Smooth muscle cell of the pulmonary artery (primary cell): Measurements from ENCODE around the gene KCNA2. TPM values are rescaled to one million over a fixed set of nuclear protein-coding genes. Genes with fewer than 3 reads are reported as not detected.

ENCODE experiments used
- total RNA-seq: library from RNA; depleted of rRNA; stranded (reverse); fragments of >200 nt; gene quantifications from 2 replicates; pipeline ENCODE4 v1.2.3, GENCODE V29; 2014

The KCNA2 gene
- 0.07 TPM in 1 of 2 replicates, not detected in the other for total RNA-seq

DNA sequence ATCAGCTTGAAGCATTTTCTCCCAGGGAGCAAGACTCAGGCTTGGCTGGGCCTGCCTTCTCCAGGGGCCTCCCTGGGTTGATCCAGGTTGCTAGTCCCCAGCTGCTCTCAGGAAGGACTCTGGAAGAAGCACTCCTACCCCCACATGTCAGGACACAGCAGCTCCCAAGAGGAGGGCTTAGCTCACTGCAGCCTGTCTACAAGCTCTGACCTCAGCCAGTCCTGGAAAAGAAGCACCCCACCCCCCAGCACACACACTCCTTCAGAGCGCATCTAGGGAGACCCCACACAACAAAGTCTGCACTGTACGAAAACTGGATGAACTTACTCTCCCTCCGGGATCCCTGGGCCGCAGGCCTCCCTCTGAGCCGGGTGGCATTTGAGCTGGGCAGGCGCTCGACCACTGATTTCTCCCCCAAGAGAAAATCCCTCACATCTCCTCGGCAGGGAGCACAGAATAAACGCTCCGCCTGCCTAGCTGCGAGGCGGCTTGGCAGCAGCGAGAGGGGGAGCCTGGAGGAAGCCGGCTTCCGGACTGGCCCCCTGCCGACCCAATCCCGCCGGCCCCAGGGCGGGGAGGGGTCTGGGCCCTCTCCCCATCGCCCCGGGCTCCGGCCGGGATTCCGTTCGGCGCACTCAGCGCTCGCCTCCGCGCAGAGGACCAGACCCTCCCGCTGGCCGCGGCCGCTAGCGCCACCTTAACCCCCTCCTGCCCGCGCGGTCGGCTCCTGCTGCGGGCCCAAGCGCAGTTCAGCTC, at the start of gene KCNA2:
Gene KCNA2 (minus strand): TSS at position 458 of the 756 bp plus-strand sequence. CDS start 1,576 bp downstream, outside the sequence.

Other genes with a start within 250 kb of the KCNA2 start
- gene SLC16A4, start 215.3 kb downstream of the KCNA2 start, total RNA-seq = 45.7 and 53.7 TPM in 2 replicates
- 55.6 and 61.3 TPM in 2 replicates for gene LAMTOR5, start 198.7 kb downstream of the KCNA2 start, total RNA-seq
- not detected in 2 replicates for gene PROK1, start 155.2 kb downstream of the KCNA2 start, total RNA-seq
- 0.07 TPM in 1 of 2 replicates, not detected in the other for gene KCNA10, start 87.2 kb downstream of the KCNA2 start, total RNA-seq
- gene KCNA3, start 68.6 kb upstream of the KCNA2 start, total RNA-seq = 0.07 TPM in 1 of 2 replicates, not detected in the other